Measurements from ENCODE around the gene GFOD1.

DNA sequence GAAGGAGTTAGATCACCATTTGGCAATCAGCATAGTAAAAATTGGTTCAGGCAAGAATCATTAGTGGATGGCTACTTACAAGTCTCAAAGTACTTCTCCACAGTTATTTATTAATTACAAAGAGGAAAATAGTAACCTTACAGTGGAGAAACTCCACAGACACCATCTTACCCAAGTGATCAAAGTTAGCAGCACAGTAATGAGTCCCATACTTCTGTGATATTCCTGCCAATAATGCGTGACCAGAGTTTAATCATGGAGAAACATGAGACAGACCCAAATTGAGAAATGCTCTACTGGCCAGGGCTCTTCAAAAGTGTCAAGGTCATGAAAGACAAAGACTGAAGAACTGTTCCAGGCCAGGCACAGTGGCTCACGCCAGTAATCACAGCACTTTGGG lies 168.6 kb downstream of the GFOD1 start:
- TF ChIP-seq POLR2A (IDR thresholded peaks at IDR 0.05; ENCODE audit: low read depth, low read length) (no peak), TAF1 (IDR thresholded peaks at IDR 0.05; ENCODE audit: borderline replicate concordance, low read depth, low read length) (no peak), POLR2AphosphoS5 (IDR thresholded peaks at IDR 0.05; ENCODE audit: low read depth, low read length) (no peak)

Data from GM12892 (cell line).